Activated CD8-positive, alpha-beta memory T cell treated with anti-CD3 and anti-CD28 coated beads, Interleukin-2, amount 50 U/mL, for 4 hours (primary cell): ENCODE measurements around the gene ESYT3.
"Not testable (repeated sequence)": the region's sequence is repeated elsewhere in the genome, so short reads cannot be mapped to it uniquely, and the experiment has no call there.

Experiments
- DNase-seq: peaks from one replicate; pipeline ENCODE4 v3.0.0-alpha.2; 2020

ESYT3 gene

DNA sequence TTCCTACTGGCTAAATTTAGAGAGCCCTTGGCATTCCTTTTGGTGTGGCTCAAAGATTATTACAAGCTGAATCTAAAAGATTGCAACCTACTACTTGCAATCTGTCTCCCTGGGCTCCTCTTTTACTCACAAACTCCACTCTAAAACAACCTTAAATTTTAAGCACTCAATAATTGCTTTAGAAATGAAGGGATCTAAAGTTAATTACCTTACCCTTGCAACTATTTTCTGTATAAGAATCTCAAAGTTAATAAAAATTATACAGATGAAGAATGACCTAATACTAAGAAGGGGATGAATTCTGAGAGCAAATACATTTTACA is 60.2 kb downstream of the ESYT3 start:
- no peak for DNase-seq

GRCh38 chr3:138495638-138496037 is 61.2 kb downstream of the ESYT3 start:
- not testable (repeated sequence) for DNase-seq

DNA sequence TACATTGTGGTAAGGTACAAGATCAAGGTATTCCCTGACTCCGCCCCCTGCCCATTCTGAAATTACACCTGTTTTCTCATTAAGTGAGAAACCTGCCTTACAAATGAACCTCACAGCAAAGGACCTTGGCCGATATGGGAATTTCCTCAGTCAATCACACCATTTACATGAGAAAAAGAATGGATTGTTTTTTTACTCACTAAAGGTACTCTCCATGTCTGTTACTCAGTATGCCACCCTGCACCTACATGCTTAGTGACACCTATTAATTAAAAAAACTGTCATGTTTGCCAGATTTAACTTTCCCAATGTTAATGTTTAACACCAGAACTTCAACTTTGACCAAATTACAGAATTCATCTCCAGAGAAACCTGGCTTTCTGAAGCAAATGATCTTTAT is 62.0 kb downstream of the ESYT3 start:
- no peak for DNase-seq

- no peak for DNase-seq
These were observed 62.6 kb downstream of the ESYT3 start for GRCh38 chr3:138497021-138497420.

DNA sequence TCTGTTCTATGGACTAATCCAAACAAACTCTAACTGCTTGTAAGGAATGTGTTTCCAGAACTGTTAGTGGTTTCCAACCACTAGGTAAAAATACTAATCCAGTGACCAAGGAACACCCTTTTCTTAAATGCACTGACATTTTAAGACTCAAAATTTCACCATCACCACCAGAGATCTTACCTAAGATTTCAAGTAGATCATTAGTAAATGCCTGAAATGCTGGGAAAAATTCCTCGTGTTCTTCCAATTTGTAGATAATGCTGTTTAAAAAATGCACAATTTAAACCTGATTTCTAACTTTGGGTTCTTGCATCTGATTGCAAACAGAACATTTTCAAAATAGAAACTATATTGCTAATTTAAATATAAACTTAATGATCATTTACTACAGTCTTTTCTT is 63.4 kb downstream of the ESYT3 start:
- no peak for DNase-seq

- no peak for DNase-seq
These were observed 64.6 kb downstream of the ESYT3 start for GRCh38 chr3:138498991-138499390.

DNA sequence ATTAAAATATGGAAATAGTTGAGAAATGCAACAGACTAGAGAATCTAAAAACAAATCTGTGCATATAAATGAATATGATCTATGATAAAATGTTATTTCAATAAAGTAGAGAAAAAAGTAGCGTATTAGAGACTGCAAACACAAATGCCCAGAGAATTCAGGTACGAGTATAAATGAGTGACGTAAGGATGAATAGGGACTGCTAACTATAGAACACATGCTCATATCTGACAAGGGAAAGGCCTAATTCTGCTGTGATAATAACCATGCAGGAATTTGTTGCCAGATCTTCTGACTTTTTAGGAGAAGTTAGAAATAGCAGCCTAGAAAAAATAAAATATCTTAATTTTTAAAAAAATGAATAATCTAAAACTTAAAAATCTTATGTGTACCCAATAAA is 73.1 kb downstream of the ESYT3 start:
- DNase-seq = no peak

DNA sequence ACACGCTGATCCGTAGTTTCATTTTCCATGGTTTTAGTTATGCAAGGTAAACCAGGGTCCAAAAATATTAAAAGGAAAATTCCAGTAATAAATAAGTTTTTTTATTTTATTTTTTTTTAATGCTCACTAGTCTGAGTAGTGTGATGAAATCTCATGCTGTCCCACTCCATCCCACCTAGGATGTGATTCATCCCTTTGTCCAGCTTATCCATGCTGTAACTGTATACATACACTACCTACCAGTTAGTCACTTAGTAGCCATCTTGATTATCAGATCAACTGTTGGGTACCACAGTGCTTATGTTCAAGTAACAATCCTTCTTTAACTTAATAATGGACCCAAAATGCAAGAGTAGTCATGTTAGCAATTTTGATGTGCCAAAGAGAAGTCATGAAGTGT is 75.2 kb downstream of the ESYT3 start:
- DNase-seq = no peak

DNA sequence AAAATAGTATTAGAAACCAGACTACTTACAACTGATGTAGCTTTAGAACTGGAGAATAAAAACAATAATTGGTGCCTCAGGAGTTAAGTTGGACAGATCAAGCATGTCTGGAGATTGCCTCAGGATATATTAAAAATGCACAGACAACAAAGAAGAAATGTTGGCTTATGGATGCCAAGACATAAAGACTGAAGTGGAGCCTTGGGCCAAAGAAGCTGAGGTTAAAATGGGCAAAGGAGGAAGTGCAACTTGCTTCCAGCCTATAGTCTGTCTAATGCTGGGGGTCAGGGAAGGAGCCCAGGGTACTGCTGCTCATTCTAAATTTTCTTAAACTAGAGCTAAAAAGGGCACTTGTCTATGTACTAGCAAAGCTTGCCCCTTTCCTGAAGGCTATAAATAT is 77.5 kb downstream of the ESYT3 start:
- DNase-seq = no peak

DNA sequence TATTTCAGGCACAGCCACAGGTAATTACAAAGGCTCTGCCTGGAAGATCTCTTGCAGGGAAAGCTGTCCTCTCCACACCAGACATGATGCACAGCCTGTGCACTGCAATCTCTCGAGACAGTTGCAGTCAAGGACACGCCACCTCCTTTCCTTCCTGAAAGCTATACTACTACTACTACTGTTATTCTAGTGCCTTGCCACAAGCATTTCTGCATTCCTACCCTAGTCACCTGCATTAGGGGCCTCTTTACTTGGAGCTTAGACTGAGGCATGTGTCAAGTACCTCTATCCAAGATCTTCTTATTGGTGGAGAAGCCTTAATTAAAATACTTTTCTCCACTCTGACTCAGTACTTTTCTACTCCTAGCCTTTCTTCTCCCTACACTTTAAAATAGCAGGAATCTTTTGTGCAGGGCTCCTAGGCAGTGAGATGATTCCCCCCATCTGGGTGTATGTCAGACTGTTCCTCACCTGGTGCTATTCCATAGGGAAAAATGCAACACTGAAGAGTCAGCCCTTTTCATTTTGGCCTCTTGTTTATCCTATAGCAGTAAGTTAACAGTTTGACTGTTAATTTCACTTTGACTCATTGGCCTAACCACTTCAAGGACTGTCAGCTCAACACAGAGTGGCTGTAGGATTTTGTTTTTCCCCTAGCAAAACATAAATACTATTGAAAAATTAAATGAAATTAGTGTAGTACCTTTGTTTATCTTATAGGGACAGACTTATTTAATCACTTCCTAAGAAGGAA is 78.9 kb downstream of the ESYT3 start:
- no peak for DNase-seq

GRCh38 chr3:138521445-138521844 is 87.0 kb downstream of the ESYT3 start:
- DNase-seq = not testable (repeated sequence)
